CD4-positive, alpha-beta T cell treated with Interleukin-6 for 4 hours (primary cell): ENCODE measurements around the gene PDE6B.
"Not testable (repeated sequence)": the region's sequence is repeated elsewhere in the genome, so short reads cannot be mapped to it uniquely, and the experiment has no call there.

Source experiments
- DNase-seq: peaks from one replicate; pipeline ENCODE4 v3.0.0-alpha.2; 2020; ENCODE audit warnings: mixed read lengths

Gene PDE6B

DNA sequence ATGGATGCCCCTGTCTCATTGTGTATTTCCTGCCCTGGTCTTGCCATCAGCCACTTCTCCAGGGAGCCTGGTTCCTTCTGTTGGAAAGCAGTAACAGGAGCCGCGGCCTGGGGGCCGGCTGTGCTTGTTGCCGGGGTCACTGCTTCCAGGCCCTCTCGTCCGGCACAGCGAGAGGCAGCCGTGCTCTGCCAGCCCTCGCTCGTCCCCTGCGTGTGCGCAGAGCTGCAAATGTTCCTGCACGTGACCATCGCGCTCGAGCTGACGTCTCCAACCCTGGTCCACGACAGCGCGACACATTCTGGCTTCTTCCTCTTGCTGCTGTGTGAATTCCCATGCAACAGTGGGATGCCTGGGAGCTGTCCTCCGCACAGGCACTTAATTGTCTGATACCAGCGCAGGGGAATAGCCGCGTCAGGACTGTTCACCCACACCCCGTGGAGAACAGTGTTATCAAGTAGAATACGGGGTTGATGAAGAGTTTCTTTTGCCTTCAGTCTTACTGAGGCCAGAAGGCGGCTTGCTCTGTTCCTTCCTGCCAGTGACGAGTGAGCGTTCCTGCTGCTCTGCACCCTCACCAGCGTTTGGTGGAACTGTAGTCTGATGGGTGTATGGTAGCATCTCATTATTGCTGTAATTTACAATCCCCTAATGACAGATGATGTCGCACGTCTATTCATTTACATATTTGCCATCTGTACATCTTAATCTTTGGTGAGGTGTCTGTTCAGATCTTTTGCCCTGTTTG is 12.3 kb downstream of the PDE6B start:
- no peak for DNase-seq

DNA sequence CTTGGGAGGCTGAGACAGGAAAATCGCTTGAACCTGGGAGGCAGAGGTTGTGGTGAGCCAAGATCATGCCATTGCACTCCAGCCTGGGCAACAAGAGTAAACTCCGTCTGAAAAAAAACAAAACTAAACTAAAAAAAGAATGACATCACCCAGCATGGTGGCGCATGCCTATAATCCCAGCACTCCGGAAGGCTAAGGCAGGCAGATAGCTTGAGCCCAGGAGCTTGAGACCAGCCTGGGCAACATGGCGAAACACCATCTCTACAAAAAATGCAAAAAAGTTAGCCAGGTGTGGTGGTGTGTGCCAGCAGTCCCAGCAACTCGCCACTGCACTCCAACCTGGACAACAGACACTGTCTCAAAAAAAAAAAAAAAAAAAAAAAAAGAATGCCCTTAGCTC is 17.0 kb downstream of the PDE6B start:
- DNase-seq = not testable (repeated sequence)

DNA sequence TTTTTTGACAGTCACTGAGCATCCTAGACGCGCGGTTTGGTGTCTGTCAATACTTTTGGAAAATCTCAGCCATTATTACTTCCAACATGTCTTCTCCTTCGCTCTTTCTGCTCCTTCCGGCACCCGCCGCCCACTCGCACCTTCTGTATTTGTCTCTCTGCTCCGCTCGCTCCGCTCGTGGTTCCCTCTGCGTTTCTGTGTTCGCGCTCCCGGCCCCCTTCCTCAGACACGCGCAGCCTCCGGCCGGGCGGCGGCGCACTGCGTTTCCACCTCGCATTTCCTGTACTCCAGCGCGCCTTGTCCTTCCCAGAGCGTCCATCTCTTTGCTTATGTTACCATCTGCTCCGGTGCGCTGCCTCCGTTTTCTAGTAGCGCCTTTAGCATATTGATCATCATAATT is 21.1 kb downstream of the PDE6B start:
- peak; percentile 62 for DNase-seq

DNA sequence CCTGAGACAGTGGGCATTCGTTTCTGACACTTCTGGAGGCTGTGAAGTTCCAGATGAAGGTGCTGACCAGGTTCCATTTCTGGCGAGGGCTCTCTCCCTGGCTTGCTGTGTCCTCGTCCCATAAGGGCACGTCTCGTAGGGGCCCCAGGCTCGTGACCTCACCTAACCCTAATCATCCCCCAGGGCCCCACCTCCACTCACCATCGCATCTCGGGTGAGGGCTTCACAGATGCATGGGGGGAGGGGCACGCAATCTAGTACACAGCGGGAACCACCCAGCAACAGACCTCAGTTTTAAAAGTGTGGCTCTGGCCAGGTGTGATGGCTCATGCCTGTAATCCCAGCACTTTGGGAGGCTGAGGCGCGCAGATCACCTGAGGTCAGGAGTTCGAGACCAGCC is 22.1 kb downstream of the PDE6B start:
- no peak for DNase-seq

DNA sequence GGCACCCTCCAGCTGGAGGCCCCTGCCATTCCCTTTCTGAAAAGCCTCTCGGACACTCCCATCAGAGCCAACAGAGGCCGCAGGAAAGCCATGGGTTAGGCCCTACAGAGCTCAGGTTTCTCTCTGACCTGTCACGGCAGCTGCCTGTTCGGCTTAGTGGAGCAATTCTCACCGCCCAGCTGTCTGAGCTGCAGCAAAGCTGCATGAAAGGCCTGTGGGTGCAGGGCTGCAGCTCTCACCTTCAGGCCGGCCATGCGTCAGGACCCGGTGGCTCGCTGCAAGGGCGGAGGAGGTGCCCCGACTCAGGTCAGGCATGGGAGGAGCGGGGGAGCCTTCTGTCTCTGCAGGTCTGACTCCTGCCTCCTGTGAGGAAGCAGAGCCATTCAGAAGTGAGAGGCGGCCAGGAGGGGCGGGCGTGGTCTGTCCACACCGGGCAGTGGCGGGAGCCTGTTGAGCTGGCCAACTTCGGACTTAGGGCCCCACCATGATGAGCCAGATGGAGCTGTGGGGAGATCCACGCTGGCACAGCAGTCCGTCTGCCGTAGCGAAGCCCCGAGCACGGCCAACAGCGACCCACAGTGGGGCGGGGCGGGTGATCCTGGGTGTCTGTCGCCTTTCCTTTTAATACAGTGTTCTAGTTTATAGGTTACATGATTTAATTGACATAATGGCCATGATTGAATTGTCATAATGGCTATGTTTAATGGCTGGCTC is 23.4 kb downstream of the PDE6B start:
- no peak for DNase-seq

DNA sequence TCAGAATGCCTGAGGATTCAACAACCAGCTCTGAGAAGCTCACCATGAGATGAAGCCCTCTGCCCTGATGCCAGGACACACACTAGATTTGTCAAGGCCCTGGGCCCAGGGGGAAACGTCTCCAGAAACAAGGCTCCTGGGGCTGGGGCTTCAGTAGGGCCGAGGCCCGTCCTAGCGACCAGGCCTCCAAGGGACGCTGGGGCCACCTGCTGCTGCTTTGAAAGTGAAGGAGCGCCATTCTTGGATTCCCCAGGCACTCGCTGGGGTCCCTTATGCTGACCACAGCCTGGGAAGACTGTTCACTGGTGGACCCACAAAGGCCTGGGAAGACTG is 23.9 kb downstream of the PDE6B start:
- no peak for DNase-seq

DNA sequence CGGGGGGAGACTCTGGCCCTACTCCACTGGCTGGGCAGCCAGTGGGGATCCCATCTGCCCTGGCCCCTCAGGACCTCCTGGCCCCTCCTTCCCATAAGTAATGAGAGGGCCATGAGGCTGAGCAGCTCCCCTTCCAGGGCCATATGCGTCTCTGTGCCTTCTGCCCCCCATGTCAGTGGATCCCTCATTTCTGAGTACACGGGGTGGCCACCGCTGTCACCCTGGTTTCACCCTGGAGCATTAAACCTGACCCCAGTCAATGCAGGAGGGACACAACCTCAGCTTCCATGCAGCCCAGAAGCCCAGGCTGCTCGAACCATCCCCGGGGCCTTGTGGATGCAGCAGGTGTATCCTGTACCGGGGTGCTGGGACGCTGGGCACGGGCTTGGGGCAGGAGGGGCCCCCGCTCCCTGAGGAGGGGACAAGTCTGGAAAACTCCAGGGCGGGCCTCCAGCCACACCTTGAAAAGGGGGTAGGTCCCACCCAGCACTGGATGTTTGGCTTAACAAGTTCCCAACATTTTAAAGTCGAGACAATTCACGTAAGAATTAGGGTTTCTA is 24.5 kb downstream of the PDE6B start:
- DNase-seq = no peak

DNA sequence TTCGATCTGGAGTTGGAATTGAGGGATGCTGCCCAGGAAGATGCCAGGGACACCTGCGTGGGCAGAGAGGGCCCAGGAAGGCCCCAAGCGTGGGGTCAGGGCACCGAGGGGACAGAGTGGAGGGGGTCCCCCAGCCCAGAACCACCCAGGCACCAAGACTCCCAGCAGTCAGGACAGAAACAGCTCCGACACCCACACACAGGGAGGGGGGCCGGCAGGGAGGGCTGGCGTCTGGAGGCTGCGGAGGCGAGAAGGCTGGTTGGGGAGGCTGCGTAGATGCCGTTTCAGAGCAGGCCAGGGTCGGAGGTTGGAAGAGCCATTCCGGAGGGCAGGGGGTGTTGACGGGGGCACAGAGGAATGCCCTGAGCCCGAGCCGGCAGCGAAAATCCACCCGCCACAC is 25.1 kb downstream of the PDE6B start:
- DNase-seq = no peak

DNA sequence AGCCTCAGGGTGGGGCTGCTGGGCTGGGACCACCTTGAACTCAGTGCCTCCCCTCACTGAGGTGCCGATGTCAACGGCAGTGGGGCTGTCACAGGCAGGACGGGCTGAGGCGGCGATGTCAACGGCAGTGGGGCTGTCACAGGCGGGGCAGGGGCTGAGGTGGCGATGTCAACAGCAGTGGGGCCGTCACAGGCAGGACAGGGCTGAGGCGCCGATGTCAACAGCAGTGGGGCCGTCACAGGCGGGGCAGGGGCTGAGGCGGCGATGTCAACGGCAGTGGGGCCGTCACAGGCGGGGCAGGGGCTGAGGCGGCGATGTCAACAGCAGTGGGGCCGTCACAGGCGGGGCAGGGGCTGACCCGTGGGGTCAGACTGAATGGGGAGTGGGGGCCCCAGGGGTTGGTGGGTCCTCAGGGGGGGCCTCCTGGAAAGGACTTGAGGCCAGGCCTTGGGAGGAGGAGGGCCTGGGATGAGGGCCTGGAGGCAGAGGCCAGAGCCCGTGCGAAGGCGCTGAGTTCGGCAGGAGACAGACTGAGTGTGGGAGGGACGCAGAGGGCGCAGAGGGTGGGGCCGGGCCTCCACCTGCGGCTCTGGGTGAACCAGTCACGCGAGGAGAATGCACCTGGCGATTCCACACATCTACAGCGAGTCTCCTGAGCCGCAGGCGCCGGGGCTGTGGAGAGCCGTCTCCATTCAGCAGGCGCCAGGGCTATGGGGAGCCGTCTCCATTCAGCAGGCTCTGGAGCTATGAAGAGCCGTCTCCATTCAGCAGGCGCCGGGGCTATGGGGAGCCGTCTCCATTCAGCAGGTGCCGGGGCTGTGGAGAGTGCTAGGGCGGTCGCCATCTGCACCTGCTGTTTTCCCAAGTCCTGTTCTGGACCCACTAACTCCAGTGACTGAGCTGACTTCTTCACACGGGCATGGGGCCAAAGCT is 25.8 kb downstream of the PDE6B start:
- no peak for DNase-seq

DNA sequence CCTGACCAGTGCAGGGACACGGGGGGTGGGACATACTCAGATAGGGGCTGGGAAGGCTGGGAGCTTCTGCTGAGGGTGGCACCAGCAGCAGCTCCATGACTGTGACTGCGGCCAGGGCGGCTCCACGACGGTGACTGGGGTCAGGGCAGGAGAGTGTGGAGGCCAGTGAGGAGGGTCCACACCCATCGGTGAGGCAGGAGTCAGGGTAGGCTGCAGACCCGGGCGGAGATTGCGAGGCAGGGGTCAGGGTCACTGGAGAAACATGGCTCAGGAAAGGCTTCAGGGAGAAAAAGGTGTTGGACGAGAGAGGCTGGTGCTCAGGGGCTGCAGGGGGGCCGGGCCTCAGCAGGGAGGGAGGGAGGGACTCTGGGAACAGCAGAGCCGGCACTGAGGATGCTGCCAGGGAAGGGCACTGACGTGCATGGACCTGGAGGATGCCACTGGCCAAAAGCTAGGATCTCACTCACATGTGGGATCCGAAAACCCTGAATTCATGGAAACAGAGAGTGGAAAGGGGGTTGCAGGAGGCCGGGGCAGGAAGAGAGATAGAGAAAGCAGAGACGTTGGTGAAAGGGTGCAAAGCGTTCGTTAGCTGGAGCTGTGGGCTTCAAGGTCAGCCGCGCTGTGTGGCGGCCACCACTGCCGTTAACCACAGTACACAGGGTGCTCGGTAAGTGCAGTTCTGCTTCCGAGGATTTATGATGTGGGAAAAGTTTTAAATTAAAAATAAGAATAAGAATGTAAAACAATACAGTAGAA is 26.7 kb downstream of the PDE6B start:
- DNase-seq = no peak

DNA sequence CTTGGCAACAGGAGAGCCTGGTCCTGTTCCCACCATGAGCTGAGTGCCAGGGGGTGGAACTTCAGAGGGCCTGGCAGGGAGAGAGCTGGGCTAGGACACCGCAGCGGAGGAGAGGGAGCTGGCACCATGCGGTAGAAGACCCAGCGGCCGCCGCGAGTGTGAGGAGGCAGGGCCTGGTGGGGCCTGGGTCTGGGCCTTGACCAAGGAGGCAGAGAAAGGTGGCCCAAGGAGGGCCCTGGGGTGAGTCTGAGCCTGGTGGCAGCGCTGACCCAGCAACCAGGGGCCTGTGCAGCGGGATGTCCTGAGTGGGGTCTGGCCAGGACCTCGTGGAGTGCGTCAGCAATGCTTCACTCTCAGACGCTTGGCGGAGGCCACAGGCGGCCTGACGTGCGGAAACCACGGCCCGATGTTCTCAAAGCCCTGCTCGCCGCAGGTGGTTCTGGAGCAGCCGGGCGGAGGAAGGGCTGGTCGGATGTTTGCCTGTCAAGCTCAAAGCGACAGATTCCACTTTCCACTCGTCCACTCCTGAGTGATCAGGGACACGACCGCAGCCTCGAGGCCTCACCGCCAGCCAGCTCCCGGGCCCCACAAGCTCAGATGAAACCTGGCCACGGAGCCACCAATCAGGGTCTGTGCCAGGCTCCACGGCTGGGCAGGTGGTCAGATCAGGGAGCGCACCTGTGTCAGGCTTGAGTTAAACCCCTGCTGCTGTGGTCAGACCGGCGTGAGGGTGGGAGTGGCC is 27.9 kb downstream of the PDE6B start:
- no peak for DNase-seq

DNA sequence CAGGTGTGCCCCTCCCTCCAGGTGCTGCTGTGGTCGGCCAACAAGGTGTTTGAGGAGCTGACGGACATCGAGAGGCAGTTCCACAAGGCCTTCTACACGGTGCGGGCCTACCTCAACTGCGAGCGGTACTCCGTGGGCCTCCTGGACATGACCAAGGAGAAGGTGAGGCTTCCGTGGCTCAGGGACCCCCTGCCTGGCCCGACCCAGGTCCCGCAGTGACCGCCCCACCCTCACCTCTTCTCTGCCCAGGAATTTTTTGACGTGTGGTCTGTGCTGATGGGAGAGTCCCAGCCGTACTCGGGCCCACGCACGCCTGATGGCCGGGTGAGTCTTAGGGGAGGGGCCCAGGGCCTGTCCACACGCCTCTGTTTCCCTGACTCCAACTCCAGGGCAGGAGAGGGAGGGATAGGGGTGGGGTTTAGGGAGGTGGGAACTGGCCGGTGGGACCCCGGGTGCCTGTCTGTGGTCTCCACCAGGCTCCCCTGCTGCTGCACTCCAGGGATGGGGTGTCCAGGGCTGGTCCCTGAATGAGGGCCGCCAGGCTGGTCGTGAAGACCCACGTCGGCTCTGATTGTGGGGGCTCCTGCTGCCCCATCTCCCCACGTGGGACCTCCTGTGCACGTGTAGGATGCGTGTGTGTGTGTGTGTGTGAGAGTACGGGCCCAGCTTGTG is 28.6 kb downstream of the PDE6B start:
- DNase-seq = no peak

DNA sequence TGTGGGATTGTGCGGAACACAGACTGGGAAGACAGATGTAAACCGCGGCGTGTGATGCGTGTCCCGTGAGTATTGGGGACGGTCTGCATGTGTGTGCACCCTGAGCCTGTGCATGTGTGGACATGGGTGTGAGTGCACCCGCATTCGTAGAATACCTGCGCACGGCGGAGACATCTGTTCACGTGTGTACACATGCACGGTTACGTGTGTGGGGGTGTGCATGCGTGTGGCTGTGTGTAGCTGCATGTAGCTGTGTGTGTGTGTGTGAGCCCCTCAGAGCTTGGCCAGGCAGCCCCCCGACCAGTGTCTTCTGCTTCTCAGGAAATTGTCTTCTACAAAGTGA is 29.1 kb downstream of the PDE6B start:
- DNase-seq = no peak

DNA sequence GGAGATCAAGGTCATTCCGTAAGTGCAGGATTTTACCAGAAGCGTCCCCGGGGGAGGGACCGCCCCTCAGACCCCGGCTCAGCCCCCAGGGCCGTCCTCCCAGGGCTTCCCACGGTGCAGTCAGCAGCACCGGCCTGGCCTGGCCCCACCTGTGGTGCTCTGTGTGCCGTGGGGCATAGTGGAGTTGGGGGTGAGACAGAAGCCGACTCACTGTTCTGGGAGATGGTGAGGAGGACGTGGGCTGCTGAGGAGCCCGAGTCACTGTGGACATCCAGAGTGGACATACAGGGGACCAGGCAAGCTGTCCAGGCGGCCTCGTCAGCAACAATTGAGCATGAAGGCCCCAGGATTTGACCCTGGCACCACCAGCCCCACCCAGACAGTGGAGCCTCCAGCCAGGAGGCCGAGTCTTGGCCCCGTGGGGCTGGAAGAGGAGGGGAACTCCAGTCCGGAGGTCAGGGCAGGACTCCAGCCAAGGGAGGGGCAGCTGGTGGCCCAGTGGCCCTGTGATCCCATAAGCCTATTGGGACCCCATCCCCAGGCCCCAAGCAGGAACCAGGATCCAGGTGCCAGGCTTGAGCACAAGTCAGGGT is 29.6 kb downstream of the PDE6B start:
- no peak for DNase-seq

DNA sequence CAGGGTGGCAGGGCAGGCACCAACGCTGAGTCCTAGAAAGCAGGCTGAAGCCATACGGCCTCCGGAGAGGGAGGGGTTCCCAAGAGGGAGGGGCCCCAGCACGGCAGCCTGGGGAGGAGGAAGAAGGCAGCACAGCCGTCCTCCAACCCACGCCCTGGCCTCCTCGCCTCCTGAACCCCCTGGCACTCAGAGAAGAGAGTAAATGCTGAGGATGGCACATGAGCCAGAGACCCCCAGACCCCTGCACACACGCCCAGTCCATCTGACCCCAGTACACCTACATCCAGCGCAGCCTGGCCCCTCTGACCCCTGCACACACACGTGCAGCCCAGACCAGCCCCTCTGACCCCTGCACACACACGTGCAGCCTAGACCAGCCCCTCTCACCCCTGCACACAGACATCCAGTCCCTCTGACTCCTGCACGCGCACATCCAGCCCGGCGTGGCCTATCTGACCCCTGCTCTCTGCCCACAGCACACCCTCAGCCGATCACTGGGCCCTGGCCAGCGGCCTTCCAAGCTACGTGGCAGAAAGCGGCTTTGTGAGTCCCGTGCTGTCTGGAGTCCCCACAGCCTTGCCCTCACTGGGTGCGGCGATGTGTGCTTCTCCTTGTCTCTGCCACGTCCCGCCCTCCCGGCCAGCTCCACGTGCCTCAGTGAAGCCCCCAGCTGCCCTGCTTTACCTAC is 30.2 kb downstream of the PDE6B start:
- DNase-seq = no peak

DNA sequence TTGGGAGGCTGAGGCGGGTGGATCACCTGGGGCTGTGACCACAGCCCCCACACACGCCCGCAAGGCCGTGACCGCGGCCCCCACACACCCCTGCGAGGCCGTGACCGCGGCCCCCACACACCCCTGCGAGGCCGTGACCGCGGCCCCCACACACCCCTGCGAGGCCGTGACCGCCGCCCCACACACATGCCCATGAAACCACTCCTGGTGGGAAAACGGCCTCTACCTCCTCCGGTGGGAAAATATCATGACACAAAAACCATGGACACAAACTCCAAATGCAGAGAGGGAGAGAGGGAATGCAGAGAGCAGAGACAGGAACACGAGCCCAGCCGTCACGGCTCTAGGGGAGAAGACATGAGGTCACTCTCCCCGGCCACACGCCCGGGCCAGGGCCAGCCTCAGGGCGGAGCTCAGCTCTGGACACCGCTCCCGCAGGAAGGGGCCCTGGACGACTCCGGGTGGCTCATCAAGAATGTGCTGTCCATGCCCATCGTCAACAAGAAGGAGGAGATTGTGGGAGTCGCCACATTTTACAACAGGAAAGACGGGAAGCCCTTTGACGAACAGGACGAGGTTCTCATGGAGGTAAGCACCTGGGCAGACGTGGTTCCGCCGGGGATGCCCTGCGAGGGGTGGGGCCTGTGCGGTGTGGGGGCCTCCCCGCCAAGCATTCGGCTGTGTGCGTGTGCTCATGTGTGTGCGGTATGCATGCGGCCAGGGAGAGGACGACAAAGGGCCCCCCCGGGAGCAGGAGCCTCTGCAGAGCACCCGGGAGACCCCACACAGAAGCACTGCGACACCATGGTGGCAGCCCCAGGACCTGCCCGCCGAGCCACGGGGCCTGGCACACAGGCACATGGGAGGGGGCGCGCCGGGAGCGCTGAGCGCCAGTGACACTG is 31.3 kb downstream of the PDE6B start:
- no peak for DNase-seq

DNA sequence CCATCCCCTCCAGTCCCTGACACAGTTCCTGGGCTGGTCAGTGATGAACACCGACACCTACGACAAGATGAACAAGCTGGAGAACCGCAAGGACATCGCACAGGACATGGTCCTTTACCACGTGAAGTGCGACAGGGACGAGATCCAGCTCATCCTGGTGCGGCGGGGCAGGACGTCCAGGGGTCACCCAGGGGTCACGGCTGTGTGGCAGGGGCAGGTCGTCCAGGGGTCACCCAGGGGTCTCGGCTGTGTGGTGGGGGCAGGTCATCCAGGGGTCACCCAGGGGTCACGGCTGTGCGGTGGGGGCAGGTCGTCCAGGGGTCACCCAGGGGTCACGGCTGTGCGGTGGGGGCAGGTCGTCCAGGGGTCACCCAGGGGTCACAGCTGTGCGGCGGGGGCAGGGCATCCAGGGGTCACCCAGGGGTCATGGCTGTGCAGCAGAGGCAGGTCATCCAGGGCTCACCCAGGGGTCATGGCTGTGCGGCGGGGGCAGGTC is 32.0 kb downstream of the PDE6B start:
- DNase-seq = no peak

DNA sequence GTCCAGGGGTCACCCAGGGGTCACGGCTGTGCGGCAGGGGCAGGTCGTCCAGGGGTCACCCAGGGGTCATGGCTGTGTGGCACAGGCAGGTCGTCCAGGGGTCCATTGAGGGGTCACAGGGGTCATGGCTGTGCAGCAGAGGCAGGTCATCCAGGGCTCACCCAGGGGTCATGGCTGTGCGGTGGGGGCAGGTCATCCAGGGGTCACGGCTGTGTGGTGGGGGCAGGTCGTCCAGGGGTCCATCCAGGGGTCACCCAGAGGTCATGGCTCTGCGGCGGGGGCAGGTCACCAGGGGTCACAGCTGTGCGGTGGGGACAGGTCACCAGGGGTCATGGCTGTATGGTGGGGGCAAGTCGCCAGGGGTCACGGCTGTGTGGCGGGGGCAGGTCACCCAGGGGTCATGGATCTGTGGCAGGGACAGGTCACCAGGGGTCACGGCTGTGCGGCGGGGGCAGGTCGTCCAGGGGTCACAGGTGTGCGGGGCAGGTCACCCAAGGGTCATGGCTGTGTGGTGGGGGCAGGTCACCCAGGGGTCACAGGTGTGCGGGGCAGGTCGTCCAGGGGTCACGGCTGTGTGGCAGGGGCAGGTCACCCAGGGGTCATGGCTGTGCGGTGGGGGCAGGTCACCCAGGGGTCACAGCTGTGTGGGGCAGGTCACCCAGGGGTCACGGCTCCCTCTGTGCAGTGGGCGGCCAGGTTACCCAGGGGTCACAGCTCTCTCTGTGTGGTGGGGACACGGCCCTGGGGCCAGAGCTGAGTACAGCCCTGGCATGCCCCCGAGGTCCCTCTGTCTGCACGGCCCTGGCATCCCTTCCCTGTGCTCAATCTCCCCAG is 32.7 kb downstream of the PDE6B start:
- DNase-seq = no peak
